Bronchial epithelial cell (primary cell): ENCODE measurements around the gene ALOX12B. TPM values are rescaled to one million over a fixed set of nuclear protein-coding genes. Genes with fewer than 3 reads are reported as not detected.

ENCODE experiments used
- DNase-seq: peaks from one replicate; pipeline ENCODE4 v3.0.0-alpha.2; 2010; ENCODE audit warnings: low read depth
- FAIRE-seq: peaks from 2 replicates; lab custom pipeline; 2011; peaks lifted over from hg19 to GRCh38; lab: Jason Lieb, UNC
- H3K27me3 ChIP-seq: 2 replicates; pipeline ENCODE4 v1.5.1; 2011; ENCODE audit warnings: low read length; ENCODE audit not compliant: control insufficient read depth, insufficient read depth
- H3K36me3 ChIP-seq: 2 replicates; pipeline ENCODE4 v1.5.1; 2011; ENCODE audit warnings: low read length; ENCODE audit not compliant: control insufficient read depth, insufficient read depth
- H3K4me3 ChIP-seq: 2 replicates; pipeline ENCODE4 v1.5.1; 2011; ENCODE audit warnings: mild to moderate bottlenecking, low read depth, low read length, control low read depth
- total RNA-seq: library from RNA; depleted of rRNA; stranded (reverse); fragments of >200 nt; gene quantifications from 2 replicates; pipeline ENCODE4 v1.2.1, GENCODE V29; 2014
- TF ChIP-seq, protein P1 (sequence below): IDR thresholded peaks from 2 replicates; pipeline ENCODE4 v1.5.1; 2011; ENCODE audit warnings: mild to moderate bottlenecking, moderate library complexity, low read length, control low read depth, inconsistent platforms; ENCODE audit not compliant: insufficient read depth, severe bottlenecking

ALOX12B gene
- total RNA-seq, 1 donor from 2014 or later, result 0.26 TPM

DNA sequence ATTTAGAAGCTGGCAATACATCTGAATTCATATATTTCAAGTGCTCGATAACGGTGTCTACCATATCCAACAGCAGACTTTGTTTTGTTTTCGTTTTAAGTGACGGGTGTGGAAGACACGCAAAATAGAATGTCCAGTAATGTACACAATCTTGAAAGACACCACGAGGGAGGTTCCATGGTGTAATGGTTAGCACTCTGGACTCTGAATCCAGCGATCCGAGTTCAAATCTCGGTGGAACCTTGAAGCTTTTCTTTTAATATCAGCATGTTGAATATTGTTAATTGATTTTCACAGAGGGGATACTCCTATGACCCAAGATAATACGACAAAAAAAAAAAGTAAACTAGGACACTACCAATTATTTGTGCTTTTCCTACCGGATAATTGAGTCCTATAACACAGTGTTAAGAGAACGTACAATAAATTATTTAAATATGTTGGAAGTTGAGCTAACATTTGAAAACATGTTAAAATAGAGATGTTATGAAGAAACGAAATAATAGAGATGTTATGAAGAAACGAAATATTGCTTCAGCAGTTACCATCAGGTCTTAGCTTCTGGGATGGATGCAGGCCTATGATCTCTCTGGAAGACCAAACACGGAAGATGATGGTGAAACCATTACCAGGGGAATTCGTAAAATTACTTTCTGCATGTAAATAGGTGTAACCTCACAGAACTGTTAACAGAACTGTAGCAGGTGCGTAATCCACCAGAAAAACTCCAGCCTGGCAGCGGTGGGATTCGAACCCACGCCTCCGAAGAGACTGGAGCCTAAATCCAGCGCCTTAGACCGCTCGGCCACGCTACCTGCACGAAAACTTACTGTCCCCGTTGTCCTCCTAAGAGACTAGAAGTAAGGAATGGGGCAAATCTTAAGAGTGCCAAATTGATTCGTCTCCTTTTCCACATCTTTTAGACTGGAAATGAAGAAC is 32.3 kb upstream of the ALOX12B start:
- Histone ChIP-seq H3K27me3 (peaks cover 2% of the 10 kb centered on the region), H3K36me3 (no peaks in the 10 kb centered on the region), H3K4me3 (peak overlapping the region; percentile 45)
- TF ChIP-seq, protein P1, sequence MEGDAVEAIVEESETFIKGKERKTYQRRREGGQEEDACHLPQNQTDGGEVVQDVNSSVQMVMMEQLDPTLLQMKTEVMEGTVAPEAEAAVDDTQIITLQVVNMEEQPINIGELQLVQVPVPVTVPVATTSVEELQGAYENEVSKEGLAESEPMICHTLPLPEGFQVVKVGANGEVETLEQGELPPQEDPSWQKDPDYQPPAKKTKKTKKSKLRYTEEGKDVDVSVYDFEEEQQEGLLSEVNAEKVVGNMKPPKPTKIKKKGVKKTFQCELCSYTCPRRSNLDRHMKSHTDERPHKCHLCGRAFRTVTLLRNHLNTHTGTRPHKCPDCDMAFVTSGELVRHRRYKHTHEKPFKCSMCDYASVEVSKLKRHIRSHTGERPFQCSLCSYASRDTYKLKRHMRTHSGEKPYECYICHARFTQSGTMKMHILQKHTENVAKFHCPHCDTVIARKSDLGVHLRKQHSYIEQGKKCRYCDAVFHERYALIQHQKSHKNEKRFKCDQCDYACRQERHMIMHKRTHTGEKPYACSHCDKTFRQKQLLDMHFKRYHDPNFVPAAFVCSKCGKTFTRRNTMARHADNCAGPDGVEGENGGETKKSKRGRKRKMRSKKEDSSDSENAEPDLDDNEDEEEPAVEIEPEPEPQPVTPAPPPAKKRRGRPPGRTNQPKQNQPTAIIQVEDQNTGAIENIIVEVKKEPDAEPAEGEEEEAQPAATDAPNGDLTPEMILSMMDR, result no peak
- FAIRE-seq (no peak), DNase-seq (peak; percentile 91)

DNA sequence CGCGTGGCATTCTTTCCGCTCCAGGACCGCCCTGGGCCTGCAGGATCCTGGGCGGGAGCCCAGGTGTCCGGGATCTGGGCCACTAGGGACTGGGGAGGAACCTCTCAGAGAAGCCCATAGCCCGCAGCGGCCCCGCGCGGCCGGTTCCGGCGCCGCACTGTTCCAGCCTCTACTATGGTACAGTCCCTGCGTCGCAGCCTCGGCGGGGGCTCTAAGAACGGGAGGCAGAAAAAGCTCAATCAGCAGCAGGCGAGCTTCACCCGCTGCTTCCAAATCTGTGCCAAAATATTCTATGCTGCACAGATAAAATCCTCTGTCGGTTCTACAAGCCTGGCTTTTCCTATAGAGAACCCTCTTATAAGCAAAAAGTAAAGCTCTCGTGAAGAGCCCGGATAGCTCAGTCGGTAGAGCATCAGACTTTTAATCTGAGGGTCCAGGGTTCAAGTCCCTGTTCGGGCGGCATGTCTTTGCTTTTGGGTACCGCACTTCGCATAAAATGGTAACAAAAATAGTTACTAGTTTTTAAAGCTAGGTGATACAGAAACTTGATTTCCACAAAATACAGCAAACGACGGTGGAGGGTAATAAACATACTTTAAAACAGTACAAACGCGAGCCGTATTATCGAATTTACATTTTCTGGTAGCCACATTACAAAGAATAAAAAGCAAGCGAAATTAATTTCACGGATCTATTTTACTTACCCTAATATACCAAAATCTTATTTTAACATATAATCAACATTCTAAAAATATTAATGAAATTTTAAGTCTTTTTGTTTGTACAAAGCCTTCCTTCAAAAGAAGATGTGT is 31.5 kb upstream of the ALOX12B start:
- H3K27me3 ChIP-seq, result peaks cover 4% of the 10 kb centered on the region
- no peaks in the 10 kb centered on the region for H3K36me3 ChIP-seq
- FAIRE-seq (no peak), DNase-seq (peak; percentile 61)
- TF ChIP-seq, protein P1, result peak; percentile 90
- peak overlapping the region; percentile 43 for H3K4me3 ChIP-seq

DNA sequence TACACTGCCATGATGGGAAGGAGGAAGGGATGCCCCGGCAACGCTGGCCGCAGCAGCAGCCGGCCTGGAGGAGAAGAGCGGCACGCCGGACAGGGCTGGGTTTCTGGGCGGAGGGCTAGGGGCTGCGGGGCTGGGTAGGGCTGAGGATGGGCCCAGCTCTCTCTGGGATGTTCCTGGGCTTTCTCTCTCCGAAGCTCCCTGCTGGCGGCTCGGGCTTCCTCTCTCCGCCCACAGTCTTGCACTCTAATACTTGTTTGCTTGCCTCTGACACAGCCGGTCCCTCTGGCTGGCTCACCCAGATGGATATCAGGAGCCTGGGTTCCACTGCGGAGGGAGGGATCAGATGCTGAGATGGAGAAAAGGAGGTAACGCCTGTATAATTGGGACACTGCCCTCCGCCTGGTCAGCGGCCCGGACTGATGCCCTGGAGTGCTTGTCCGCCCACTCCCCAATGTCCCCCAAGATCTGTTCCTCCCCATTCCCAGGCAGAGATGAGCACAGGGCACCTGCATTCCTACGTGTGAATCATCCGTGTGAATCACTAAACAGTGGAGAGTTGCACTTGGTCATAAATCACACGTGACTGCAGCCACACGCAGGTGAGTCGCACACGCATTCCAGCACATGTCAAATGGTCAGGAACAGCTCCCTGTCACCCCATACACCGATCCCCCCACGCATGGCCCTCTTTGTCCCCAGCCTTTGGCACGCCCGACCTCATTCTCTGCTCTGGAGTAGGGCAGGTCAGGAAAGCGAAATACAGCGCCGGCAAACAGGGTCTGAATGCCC is 30.7 kb upstream of the ALOX12B start, which contains the start of gene ALOXE3:
ALOXE3 (minus strand) TSS at position 535 of the 789 bp plus-strand sequence; CDS start at position 11, 524 bp downstream.
- peak; percentile 97 for DNase-seq
- Histone ChIP-seq H3K27me3 (peaks cover 4% of the 10 kb centered on the region), H3K4me3 (peak within 1 kb of the TSS; percentile 43), H3K36me3 (no peaks in the 10 kb centered on the region)
- TF ChIP-seq, protein P1, result no peak
- peak; percentile 98 for FAIRE-seq

DNA sequence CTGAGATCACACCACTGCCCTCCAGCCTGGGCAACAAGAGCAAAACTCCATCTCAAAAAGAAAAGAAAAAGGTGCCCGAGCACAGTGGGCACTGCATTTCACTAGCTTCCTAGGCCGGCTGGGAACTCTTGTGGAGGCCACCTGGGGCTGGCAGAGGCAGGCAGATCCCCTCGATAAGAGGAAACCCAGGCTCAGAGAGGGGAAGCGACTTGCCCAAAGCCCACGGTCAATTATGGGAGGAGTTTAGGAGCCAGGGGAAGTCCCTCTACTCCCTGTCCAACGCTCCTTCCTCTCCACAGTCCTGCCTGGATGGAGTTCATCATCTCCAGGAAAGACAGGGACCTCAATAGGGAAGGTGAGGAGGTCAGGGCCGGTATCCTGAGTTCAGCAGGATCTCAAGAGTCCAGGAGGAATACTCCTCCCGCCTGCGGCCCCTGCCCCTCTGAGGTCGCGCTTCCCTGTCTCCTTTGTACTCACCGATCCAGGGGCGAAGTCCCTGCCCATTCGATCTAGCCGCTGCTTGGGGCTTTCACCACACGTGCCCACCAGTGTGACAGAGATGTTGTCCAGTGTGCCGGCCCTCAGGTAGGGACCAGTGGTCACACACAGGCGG is 30.0 kb upstream of the ALOX12B start:
- Histone ChIP-seq H3K27me3 (peaks cover 4% of the 10 kb centered on the region), H3K36me3 (no peaks in the 10 kb centered on the region), H3K4me3 (peak overlapping the region; percentile 43)
- no peak for DNase-seq
- no peak for FAIRE-seq
- TF ChIP-seq, protein P1, result no peak

DNA sequence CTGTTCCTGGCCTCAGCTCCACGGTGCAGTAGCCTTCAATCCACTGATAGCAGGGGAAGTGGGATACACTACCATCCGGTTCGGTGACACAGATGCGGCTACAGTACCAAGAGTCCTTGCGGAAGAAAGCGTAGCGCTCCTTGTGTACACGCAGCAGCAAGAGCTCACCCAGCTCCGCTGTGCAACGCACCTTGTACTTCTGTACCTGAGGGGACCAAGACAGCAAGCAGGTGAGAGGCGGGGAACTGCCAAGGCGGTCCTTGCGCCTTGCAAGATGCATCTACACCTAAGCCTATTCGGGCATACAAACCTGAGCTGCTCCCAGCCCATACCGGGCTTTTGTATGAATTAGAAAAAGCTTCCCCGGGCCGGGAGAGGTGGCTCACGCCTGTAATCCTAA is 29.3 kb upstream of the ALOX12B start:
- H3K36me3 ChIP-seq, result no peaks in the 10 kb centered on the region
- DNase-seq, result no peak
- peak; percentile 32 for FAIRE-seq
- H3K27me3 ChIP-seq, result peaks cover 4% of the 10 kb centered on the region
- TF ChIP-seq, protein P1, result no peak
- no peak overlapping the region for H3K4me3 ChIP-seq
